Endothelial cell of umbilical vein (primary cell): ENCODE results near the gene ZFX. TPM values are rescaled to one million over a fixed set of nuclear protein-coding genes. Genes with fewer than 3 reads are reported as not detected.

Experiments used
- BruUV-seq: library from RNA; stranded (reverse); fragments of 400-500 nt; replicated peaks from 2 replicates; lab custom pipeline; 2021; lab: Mats Ljungman, UMichigan
- CTCF ChIA-PET: fragments of 300-600, 350-600 bp; sonication (Branson Sonifier 250); formaldehyde crosslinking; loops from one replicate; lab custom pipeline; 2021; ENCODE audit warnings: antibody characterized with exemption, inconsistent platforms; lab: Charles Lee
- POLR2A ChIA-PET: fragments of 300-600, 350-600 bp; sonication (Branson Sonifier 250); formaldehyde crosslinking; loops from one replicate; lab custom pipeline; 2021; ENCODE audit warnings: antibody characterized with exemption, inconsistent platforms; lab: Charles Lee
- DNase-seq: peaks from one replicate; pipeline ENCODE4 v3.0.0-alpha.2; 2011; ENCODE audit warnings: low read depth, low spot score
- FAIRE-seq: peaks from 2 replicates; lab custom pipeline; 2011; peaks lifted over from hg19 to GRCh38; lab: Jason Lieb, UNC
- H2AFZ ChIP-seq: 2 replicates; pipeline ENCODE4 v1.6.0; 2012; ENCODE audit warnings: low read depth, low read length, control low read depth, inconsistent platforms
- H3K27ac ChIP-seq: 2 replicates; pipeline ENCODE4 v1.5.1; 2011; ENCODE audit warnings: low read depth, mild to moderate bottlenecking, control low read depth, low read length, moderate library complexity; ENCODE audit not compliant: insufficient read depth
- H3K27me3 ChIP-seq, 2 experiments: 2 replicates each; pipeline versions ENCODE4 v1.6.0 to v1.6.1; 2011; ENCODE audit warnings: low read length in 2 of 2, mixed read lengths in 1 of 2; ENCODE audit not compliant: control insufficient read depth in 2 of 2, insufficient read depth in 2 of 2
- H3K36me3 ChIP-seq, 2 experiments: 2 replicates in 1 of 2; 3 replicates in 1 of 2; pipeline ENCODE4 v1.5.1; 2011; ENCODE audit warnings: low read length in 2 of 2, mild to moderate bottlenecking in 1 of 2, moderate library complexity in 1 of 2; ENCODE audit not compliant: control insufficient read depth in 2 of 2, insufficient read depth in 2 of 2; ENCODE audit errors: extremely low read depth in 1 of 2
- H3K4me1 ChIP-seq: 3 replicates; pipeline ENCODE4 v1.5.1; 2011; ENCODE audit warnings: mild to moderate bottlenecking, low read length; ENCODE audit not compliant: control insufficient read depth, insufficient read depth; ENCODE audit errors: extremely low read depth
- H3K4me2 ChIP-seq: 2 replicates; pipeline ENCODE4 v1.6.1; 2011; ENCODE audit warnings: low read length, control low read depth, mixed read lengths; ENCODE audit not compliant: insufficient read depth
- H3K4me3 ChIP-seq, 3 experiments: fragments of 200-600 bp in 1 of 3; sonication (generic), shearing (Covaris generic) in 1 of 3; replicated peaks in 1 of 3; 2 replicates each; pipeline ENCODE4 v1.5.1; 2011 to 2016; ENCODE audit warnings: control low read depth in 3 of 3, low read length in 3 of 3, mild to moderate bottlenecking in 2 of 3, inconsistent platforms in 1 of 3, low read depth in 1 of 3, moderate library complexity in 1 of 3; ENCODE audit not compliant: insufficient read depth in 1 of 3
- H3K79me2 ChIP-seq: 2 replicates; pipeline ENCODE4 v1.6.0; 2012; ENCODE audit warnings: low read length, inconsistent platforms; ENCODE audit not compliant: control insufficient read depth, insufficient read depth
- H3K9ac ChIP-seq: replicated peaks from 2 replicates; pipeline ENCODE3; 2011; ENCODE audit warnings: low read length, control low read depth; ENCODE audit not compliant: insufficient read depth; ENCODE audit errors: extremely low read depth
- H3K9me1 ChIP-seq: replicated peaks from 3 replicates; pipeline ENCODE4 v1.6.0; 2011; ENCODE audit warnings: mild to moderate bottlenecking, low read length; ENCODE audit not compliant: control insufficient read depth, insufficient read depth; ENCODE audit errors: extremely low read depth
- H3K9me3 ChIP-seq: replicated peaks from 2 replicates; pipeline ENCODE4 v1.5.1; 2012; ENCODE audit warnings: low read length, inconsistent platforms; ENCODE audit not compliant: control insufficient read depth, insufficient read depth
- H4K20me1 ChIP-seq: replicated peaks from 2 replicates; pipeline ENCODE3; 2011; ENCODE audit warnings: mild to moderate bottlenecking, low read length; ENCODE audit not compliant: control insufficient read depth, insufficient read depth; ENCODE audit errors: extremely low read depth
- EZH2 ChIP-seq: IDR thresholded peaks from 2 replicates; pipeline ENCODE4 v1.6.1; 2012; ENCODE audit warnings: borderline replicate concordance, low read depth, mild to moderate bottlenecking, moderate library complexity, low read length, inconsistent platforms; ENCODE audit not compliant: severe bottlenecking
- FOS ChIP-seq: IDR thresholded peaks from 2 replicates; pipeline ENCODE4 v1.6.1; 2011; ENCODE audit warnings: mild to moderate bottlenecking, low read length, moderate library complexity, borderline replicate concordance; ENCODE audit not compliant: insufficient read depth
- GATA2 ChIP-seq: IDR thresholded peaks from 2 replicates; pipeline ENCODE4 v1.7.0; 2011; ENCODE audit warnings: low read depth, mild to moderate bottlenecking, moderate library complexity, mixed read lengths, low read length; ENCODE audit not compliant: insufficient read length, insufficient read depth
- JUN ChIP-seq: IDR thresholded peaks from 2 replicates; pipeline ENCODE4 v1.6.1; 2011; ENCODE audit warnings: borderline replicate concordance, low read depth; ENCODE audit not compliant: insufficient read length, insufficient read depth
- MYC ChIP-seq: IDR thresholded peaks from one replicate; pipeline ENCODE4 v1.6.1; 2011; ENCODE audit warnings: mild to moderate bottlenecking, low read depth, low read length
- POLR2A ChIP-seq: IDR thresholded peaks from 2 replicates; pipeline ENCODE4 v1.6.1; 2012; ENCODE audit warnings: low read depth, mild to moderate bottlenecking, control low read depth, low read length
- POLR2AphosphoS5 ChIP-seq: IDR thresholded peaks from 2 replicates; pipeline ENCODE4 v1.6.1; 2012; ENCODE audit warnings: low read depth, mild to moderate bottlenecking, control low read depth, low read length, moderate library complexity; ENCODE audit not compliant: insufficient read depth
- dilution Hi-C: fragments of 300-500 bp; cut with MboI; formaldehyde crosslinking; loops from one replicate; pipeline ENCODE4 v1.15.0; 2019; ENCODE audit warnings: low sequenced_read_pairs; ENCODE audit not compliant: extremely low pct_ligation_motif_present
- intact Hi-C: fragments of 100-400 bp; cut with micrococcal nuclease; formaldehyde crosslinking; loops from one replicate; pipeline ENCODE4 v1.10.0; 2022
- polyA plus RNA-seq, 4 experiments: library from polyadenylated mRNA; depleted of rRNA in 3 of 4; stranded (reverse) in 3 of 4; unstranded in 1 of 4; fragments of >200 nt; gene quantifications; 2 replicates each; pipeline versions ENCODE4 v1.2.1 to v1.2.3, GENCODE V29; 2011 to 2012; ENCODE audit warnings: missing spikeins in 1 of 4
- total RNA-seq: library from RNA; stranded (reverse); gene quantifications from 2 replicates; pipeline ENCODE4 v1.2.3, GENCODE V29; 2021
- TF ChIP-seq, protein P1 (sequence below): IDR thresholded peaks from 2 replicates; pipeline ENCODE4 v1.6.1; 2011; ENCODE audit not compliant: insufficient read depth, insufficient read length
- TF ChIP-seq, protein P2 (sequence below), 2 donors: IDR thresholded peaks; 1 replicate in 1 of 2; 2 replicates in 1 of 2; pipeline ENCODE4 v1.5.1; 2011; ENCODE audit warnings: low read length in 2 of 2, mild to moderate bottlenecking in 2 of 2, moderate library complexity in 2 of 2, control low read depth in 1 of 2, inconsistent platforms in 1 of 2, low read depth in 1 of 2; ENCODE audit not compliant: insufficient read depth in 1 of 2; ENCODE audit errors: extremely low read depth in 1 of 2

The ZFX gene
- total and polyA plus RNA-seq, 2 donors (not counting 3 experiments of a cell fraction or from before 2014, with no cell fraction given) = 11.4 to 34.1 TPM

- DNase-seq (no peak), FAIRE-seq (no peak)
- H3K36me3 ChIP-seq = no peaks in the 10 kb centered on the region
- intact Hi-C loops (no loop called here), dilution Hi-C loops (no loop called here)
- no peaks in the 10 kb centered on the region for H3K4me1 ChIP-seq
- H3K4me2 ChIP-seq = no peak overlapping the region
- no peaks in the 10 kb centered on the region for H4K20me1 ChIP-seq
- H3K27ac ChIP-seq = no peak overlapping the region
- no peak overlapping the region for H3K9ac ChIP-seq
- H3K79me2 ChIP-seq = no peaks in the 10 kb centered on the region
- H3K27me3 ChIP-seq = no peaks in the 10 kb centered on the region
- POLR2A ChIA-PET = no interaction called here
- H3K9me3 ChIP-seq = no peaks in the 10 kb centered on the region
- H2AFZ ChIP-seq = no peak overlapping the region
- CTCF ChIA-PET = interaction anchor here (1.3 kb wide), 1 partner anchor 151 kb away, joined by 3 read pairs; no protein-coding TSS in a partner anchor
- no peaks in the 10 kb centered on the region for H3K9me1 ChIP-seq
- TF ChIP-seq POLR2A = no peak
- TF ChIP-seq, protein P1, sequence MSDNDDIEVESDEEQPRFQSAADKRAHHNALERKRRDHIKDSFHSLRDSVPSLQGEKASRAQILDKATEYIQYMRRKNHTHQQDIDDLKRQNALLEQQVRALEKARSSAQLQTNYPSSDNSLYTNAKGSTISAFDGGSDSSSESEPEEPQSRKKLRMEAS = no peak
- TF ChIP-seq JUN = no peak
- no peak for TF ChIP-seq EZH2
- no peak overlapping the region for H3K4me3 ChIP-seq
- BruUV-seq = no TSS peak
These were observed 83.3 kb downstream of the ZFX start for GRCh38 chrX:24232796-24233195.

GRCh38 chrX:24235084-24235710 is 85.7 kb downstream of the ZFX start:
- no peaks in the 10 kb centered on the region for H3K27me3 ChIP-seq
- no peak overlapping the region for H3K9ac ChIP-seq
- no peaks in the 10 kb centered on the region for H3K4me1 ChIP-seq
- CTCF ChIA-PET = no interaction called here
- no peak for TF ChIP-seq MYC
- TF ChIP-seq POLR2A = no peak
- TF ChIP-seq GATA2 = no peak
- TF ChIP-seq POLR2AphosphoS5 = no peak
- no peak for TF ChIP-seq EZH2
- no peak for TF ChIP-seq FOS
- TF ChIP-seq, protein P1 = no peak
- TF ChIP-seq, protein P2, sequence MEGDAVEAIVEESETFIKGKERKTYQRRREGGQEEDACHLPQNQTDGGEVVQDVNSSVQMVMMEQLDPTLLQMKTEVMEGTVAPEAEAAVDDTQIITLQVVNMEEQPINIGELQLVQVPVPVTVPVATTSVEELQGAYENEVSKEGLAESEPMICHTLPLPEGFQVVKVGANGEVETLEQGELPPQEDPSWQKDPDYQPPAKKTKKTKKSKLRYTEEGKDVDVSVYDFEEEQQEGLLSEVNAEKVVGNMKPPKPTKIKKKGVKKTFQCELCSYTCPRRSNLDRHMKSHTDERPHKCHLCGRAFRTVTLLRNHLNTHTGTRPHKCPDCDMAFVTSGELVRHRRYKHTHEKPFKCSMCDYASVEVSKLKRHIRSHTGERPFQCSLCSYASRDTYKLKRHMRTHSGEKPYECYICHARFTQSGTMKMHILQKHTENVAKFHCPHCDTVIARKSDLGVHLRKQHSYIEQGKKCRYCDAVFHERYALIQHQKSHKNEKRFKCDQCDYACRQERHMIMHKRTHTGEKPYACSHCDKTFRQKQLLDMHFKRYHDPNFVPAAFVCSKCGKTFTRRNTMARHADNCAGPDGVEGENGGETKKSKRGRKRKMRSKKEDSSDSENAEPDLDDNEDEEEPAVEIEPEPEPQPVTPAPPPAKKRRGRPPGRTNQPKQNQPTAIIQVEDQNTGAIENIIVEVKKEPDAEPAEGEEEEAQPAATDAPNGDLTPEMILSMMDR (IDR thresholded peaks at IDR 0.05; ENCODE audit: extremely low read depth in 1 of 2, insufficient read depth in 1 of 2, low read depth in 1 of 2, low read length in 2 of 2) = no peak
- no peak for TF ChIP-seq JUN
- FAIRE-seq (no peak), DNase-seq (no peak)
- dilution Hi-C loops (no loop called here), intact Hi-C loops (no loop called here)
- POLR2A ChIA-PET = no interaction called here
- no peak overlapping the region for H3K4me3 ChIP-seq
- H4K20me1 ChIP-seq = no peaks in the 10 kb centered on the region
- no peaks in the 10 kb centered on the region for H3K9me3 ChIP-seq
- no peak overlapping the region for H2AFZ ChIP-seq
- H3K36me3 ChIP-seq = no peaks in the 10 kb centered on the region
- no TSS peak for BruUV-seq
- no peak overlapping the region for H3K27ac ChIP-seq
- no peaks in the 10 kb centered on the region for H3K9me1 ChIP-seq
- no peaks in the 10 kb centered on the region for H3K79me2 ChIP-seq
- H3K4me2 ChIP-seq = no peak overlapping the region
